GM23338 (cell line): ENCODE results near the gene YAP1. TPM values are rescaled to one million over a fixed set of nuclear protein-coding genes. Genes with fewer than 3 reads are reported as not detected.

Experiments
- ATAC-seq: fragments of 200-7000 bp; cut with Tn5 transposase; 3 replicates; pipeline ENCODE4 v1.9.1; 2020
- DNase-seq: peaks from one replicate; pipeline ENCODE4 v3.0.0-alpha.2; 2015; ENCODE audit warnings: low spot score
- H2AFZ ChIP-seq: fragments of 200-600 bp; sonication (generic); 2 replicates; pipeline ENCODE4 v1.8.0; 2016; ENCODE audit warnings: antibody characterized with exemption, mild to moderate bottlenecking, moderate library complexity
- H3F3A ChIP-seq: fragments of 200-600 bp; sonication (generic); replicated peaks from 2 replicates; pipeline ENCODE4 v1.8.0; 2017; ENCODE audit warnings: antibody characterized with exemption, mixed run types, low read depth
- H3K27ac ChIP-seq: fragments of 200-600 bp; sonication (generic); 2 replicates; pipeline ENCODE4 v1.6.1; 2016; ENCODE audit warnings: low read depth
- H3K27me3 ChIP-seq: fragments of 200-600 bp; sonication (generic); 2 replicates; pipeline ENCODE4 v1.8.0; 2016; ENCODE audit warnings: mild to moderate bottlenecking, mixed run types, moderate library complexity; ENCODE audit not compliant: insufficient read depth
- H3K36me3 ChIP-seq: fragments of 200-600 bp; sonication (generic); 2 replicates; pipeline ENCODE4 v1.8.0; 2016; ENCODE audit warnings: mild to moderate bottlenecking; ENCODE audit not compliant: insufficient read depth
- H3K4me1 ChIP-seq: fragments of 200-600 bp; sonication (generic); 2 replicates; pipeline ENCODE4 v1.8.0; 2016; ENCODE audit warnings: mild to moderate bottlenecking, moderate library complexity; ENCODE audit not compliant: insufficient read depth
- H3K4me2 ChIP-seq: fragments of 200-600 bp; sonication (generic); 2 replicates; pipeline ENCODE4 v1.7.1; 2017; ENCODE audit warnings: mixed run types
- H3K4me3 ChIP-seq: fragments of 200-600 bp; sonication (generic); 2 replicates; pipeline ENCODE4 v1.6.1; 2016; ENCODE audit warnings: mixed run types
- H3K79me2 ChIP-seq: fragments of 200-600 bp; sonication (generic); replicated peaks from 2 replicates; pipeline ENCODE4 v1.8.0; 2017; ENCODE audit warnings: mild to moderate bottlenecking; ENCODE audit not compliant: insufficient read depth
- H3K9me2 ChIP-seq: fragments of 200-600 bp; sonication (generic); 2 replicates; pipeline ENCODE4 v1.8.0; 2017; ENCODE audit not compliant: insufficient read depth
- H4K20me1 ChIP-seq: fragments of 200-600 bp; sonication (generic); replicated peaks from 2 replicates; pipeline ENCODE4 v1.8.0; 2017; ENCODE audit warnings: mild to moderate bottlenecking; ENCODE audit not compliant: insufficient read depth
- H3K27ac Mint-ChIP-seq: 2 replicates; pipeline ENCODE4 v1.8.0; 2020; ENCODE audit warnings: inconsistent platforms, mild to moderate bottlenecking, moderate library complexity, mixed read lengths
- H3K27me3 Mint-ChIP-seq: 3 replicates; pipeline ENCODE4 v1.8.0; 2022; ENCODE audit warnings: low read depth, mild to moderate bottlenecking, moderate library complexity, mixed read lengths, inconsistent platforms; ENCODE audit not compliant: insufficient read depth, poor library complexity
- H3K36me3 Mint-ChIP-seq: 3 replicates; pipeline ENCODE4 v1.8.0; 2021; ENCODE audit warnings: low read depth, mild to moderate bottlenecking, inconsistent platforms, moderate library complexity, mixed read lengths
- H3K4me1 Mint-ChIP-seq: 3 replicates; pipeline ENCODE4 v1.8.0; 2020; ENCODE audit warnings: mild to moderate bottlenecking, inconsistent platforms, mixed read lengths
- H3K4me3 Mint-ChIP-seq: 3 replicates; pipeline ENCODE4 v1.8.0; 2021; ENCODE audit warnings: moderate library complexity, mild to moderate bottlenecking, inconsistent platforms, mixed read lengths
- H3K9me3 Mint-ChIP-seq: 3 replicates; pipeline ENCODE4 v1.8.0; 2020; ENCODE audit warnings: moderate library complexity, mild to moderate bottlenecking, inconsistent platforms, mixed read lengths
- CTCF ChIP-seq, 2 experiments: fragments of 200-600 bp in 1 of 2; sonication (generic) in 1 of 2; conservative IDR thresholded peaks; 2 replicates each; pipeline versions ENCODE4 v1.5.1 to v1.6.1; 2016 to 2017; ENCODE audit warnings: antibody characterized with exemption in 2 of 2, low read depth in 2 of 2, mild to moderate bottlenecking in 2 of 2, moderate library complexity in 1 of 2
- EZH2 ChIP-seq: fragments of 200-600 bp; sonication (generic); IDR thresholded peaks from one replicate; pipeline ENCODE4 v1.8.0; 2017; ENCODE audit warnings: antibody characterized with exemption, mild to moderate bottlenecking, low read depth; ENCODE audit not compliant: unreplicated experiment
- JUNB ChIP-seq: IDR thresholded peaks from one replicate; pipeline ENCODE4 v1.6.1; 2016; ENCODE audit warnings: antibody characterized with exemption; ENCODE audit not compliant: unreplicated experiment
- REST ChIP-seq: IDR thresholded peaks from one replicate; pipeline ENCODE4 v1.6.1; 2018; ENCODE audit warnings: antibody characterized with exemption; ENCODE audit not compliant: unreplicated experiment
- ZNF114 ChIP-seq: fragments of 250-450 bp; sonication (Bioruptor Pico); IDR thresholded peaks from 2 replicates; pipeline ENCODE4 v1.5.0; 2020; ENCODE audit warnings: mild to moderate bottlenecking, moderate library complexity
- ZNF331 ChIP-seq: fragments of 250-450 bp; sonication (Bioruptor Pico); IDR thresholded peaks from 2 replicates; pipeline ENCODE4 v1.5.0; 2020; ENCODE audit warnings: low read depth, mild to moderate bottlenecking, moderate library complexity
- ZNF462 ChIP-seq: fragments of 250-450 bp; sonication (Bioruptor Pico); IDR thresholded peaks from 2 replicates; pipeline ENCODE4 v1.5.0; 2020; ENCODE audit warnings: mild to moderate bottlenecking, moderate library complexity
- polyA plus RNA-seq: library from polyadenylated mRNA; unstranded; fragments of >200 nt; fragmentation: Nextera tagmentation; extraction: Ambion mirVana; gene quantifications from 2 replicates; pipeline ENCODE4 v1.2.1, GENCODE V29; 2016
- total RNA-seq: library from RNA; depleted of rRNA; stranded (reverse); fragments of >200 nt; shearing (Covaris generic); gene quantifications from 2 replicates; pipeline ENCODE4 v1.2.3, GENCODE V29; 2014

YAP1 gene
- total and polyA plus RNA-seq, 2 experiments from 2014 or later: 17.2 to 155 TPM

- TF ChIP-seq REST: no peak
- TF ChIP-seq JUNB: no peak
- TF ChIP-seq ZNF331 (CRISPR knock-in tag): no peak
Observed at GRCh38 chr11:102241026-102241425, 130.8 kb downstream of the YAP1 start (continued).

GRCh38 chr11:102243399-102243884 lies 133.2 kb downstream of the YAP1 start:
- Histone ChIP-seq H3K9me2 (no peaks in the 10 kb centered on the region), H3K4me3 (no peak overlapping the region), H3K27me3 (no peaks in the 10 kb centered on the region), H3K27ac (no peak overlapping the region), H3K36me3 (no peaks in the 10 kb centered on the region), H3K4me1 (no peaks in the 10 kb centered on the region; the same call in 1 of the 2 replicates), H2AFZ (no peak overlapping the region), H3K4me2 (no peak overlapping the region), H3F3A (no peaks in the 10 kb centered on the region), H3K79me2 (no peaks in the 10 kb centered on the region), H4K20me1 (no peaks in the 10 kb centered on the region)
- H3K27me3 Mint-ChIP-seq: peaks cover 2% of the 10 kb centered on the region
- no peaks in the 10 kb centered on the region; the same call in 2 of the 3 replicates for H3K36me3 Mint-ChIP-seq
- TF ChIP-seq JUNB (no peak), EZH2 (no peak), CTCF (conservative IDR thresholded peaks at IDR 0.05; ENCODE audit: low read depth in 2 of 2) (no peak), ZNF114 (CRISPR knock-in tag) (no peak), ZNF331 (CRISPR knock-in tag) (no peak), ZNF462 (CRISPR knock-in tag) (no peak)
- H3K9me3 Mint-ChIP-seq: peaks cover 4% of the 10 kb centered on the region; the same call in 1 of the 3 replicates
- H3K4me1 Mint-ChIP-seq: peaks cover 8% of the 10 kb centered on the region
- H3K4me3 Mint-ChIP-seq: no peak overlapping the region
- ATAC-seq (no peak), DNase-seq (no peak)
- H3K27ac Mint-ChIP-seq: no peak overlapping the region
